ENCODE measurements around the gene IL21R.
A peak's percentile ranks its signal among the peaks of the same experiment; 100 is the strongest.
"Not testable (repeated sequence)": the region's sequence is repeated elsewhere in the genome, so short reads cannot be mapped to it uniquely, and the experiment has no call there.

The IL21R gene

GRCh38 chr16:27374804-27375425 lies 27.1 kb upstream of the IL21R start:
- peak; percentile 95 for DNase-seq (ENCODE audit: low read depth)

GRCh38 chr16:27377666-27378485 lies 24.1 kb upstream of the IL21R start:
- no peak for DNase-seq (ENCODE audit: low read depth)

GRCh38 chr16:27378871-27379481 lies 23.0 kb upstream of the IL21R start:
- no peak for DNase-seq (ENCODE audit: low read depth)

GRCh38 chr16:27379919-27380318 lies 22.1 kb upstream of the IL21R start:
- no peak for DNase-seq (ENCODE audit: low read depth)

DNA sequence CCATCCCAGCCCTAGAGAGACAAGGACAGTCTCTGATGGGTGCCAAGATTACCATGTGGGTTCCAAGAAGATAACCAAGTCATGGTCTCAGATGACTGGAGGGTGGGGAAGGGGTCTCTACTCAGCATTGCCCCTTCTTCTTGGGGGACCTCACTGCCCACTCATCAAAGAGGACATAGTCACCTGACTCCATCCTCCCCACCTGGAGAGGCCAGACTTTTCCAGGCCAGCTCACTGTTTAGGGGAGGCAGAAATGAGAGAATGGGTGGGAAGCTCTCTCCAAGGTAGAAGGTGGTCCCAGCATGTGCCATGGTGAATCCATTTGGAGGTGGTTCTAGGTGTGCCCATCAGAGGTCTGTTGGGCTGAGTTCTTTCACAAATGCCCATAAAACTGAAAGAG lies 20.7 kb upstream of the IL21R start:
- DNase-seq (ENCODE audit: low read depth): no peak

DNA sequence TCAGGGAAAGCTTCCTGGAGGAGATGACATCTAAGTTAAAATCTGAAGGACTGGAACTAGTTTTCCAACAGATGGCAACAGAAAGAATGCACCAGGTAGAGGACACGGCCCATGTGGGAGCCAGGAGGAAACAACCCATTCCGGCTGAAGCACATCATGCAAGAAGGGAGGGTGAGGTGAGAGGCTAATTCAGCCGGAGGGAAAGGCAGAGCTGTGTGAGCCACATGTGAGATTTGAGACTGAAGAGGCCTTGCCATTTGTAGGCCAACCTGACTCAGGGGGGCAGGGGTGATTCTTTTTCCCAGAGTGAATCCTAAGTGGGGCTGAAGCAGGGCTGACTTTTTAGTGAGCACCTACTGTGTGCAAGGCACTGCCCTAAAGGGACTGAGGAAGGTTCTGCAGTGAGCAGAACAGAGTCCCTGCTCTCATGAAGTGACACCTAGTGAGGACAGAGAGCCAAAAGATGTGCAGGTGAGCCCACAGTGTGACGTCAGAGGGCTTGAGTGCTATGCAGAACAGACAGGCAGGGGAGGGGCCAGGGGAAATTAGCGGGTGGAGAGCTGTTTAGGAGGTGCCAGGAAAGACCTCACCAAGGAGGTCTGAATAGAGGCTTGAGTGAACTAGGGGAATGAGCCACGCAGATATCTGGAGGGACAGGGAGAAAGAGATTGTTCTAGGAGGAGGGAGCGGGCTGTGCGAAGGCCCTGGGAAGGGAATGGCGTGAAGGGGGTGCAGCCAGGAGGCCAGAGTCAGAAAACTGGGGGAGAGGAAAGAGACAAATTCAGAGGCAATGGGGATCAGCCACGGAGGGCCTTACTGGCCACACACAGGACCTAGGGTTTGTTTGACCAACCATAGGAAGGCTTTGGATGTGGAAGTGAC lies 19.8 kb upstream of the IL21R start:
- DNase-seq (ENCODE audit: low read depth): no peak

DNA sequence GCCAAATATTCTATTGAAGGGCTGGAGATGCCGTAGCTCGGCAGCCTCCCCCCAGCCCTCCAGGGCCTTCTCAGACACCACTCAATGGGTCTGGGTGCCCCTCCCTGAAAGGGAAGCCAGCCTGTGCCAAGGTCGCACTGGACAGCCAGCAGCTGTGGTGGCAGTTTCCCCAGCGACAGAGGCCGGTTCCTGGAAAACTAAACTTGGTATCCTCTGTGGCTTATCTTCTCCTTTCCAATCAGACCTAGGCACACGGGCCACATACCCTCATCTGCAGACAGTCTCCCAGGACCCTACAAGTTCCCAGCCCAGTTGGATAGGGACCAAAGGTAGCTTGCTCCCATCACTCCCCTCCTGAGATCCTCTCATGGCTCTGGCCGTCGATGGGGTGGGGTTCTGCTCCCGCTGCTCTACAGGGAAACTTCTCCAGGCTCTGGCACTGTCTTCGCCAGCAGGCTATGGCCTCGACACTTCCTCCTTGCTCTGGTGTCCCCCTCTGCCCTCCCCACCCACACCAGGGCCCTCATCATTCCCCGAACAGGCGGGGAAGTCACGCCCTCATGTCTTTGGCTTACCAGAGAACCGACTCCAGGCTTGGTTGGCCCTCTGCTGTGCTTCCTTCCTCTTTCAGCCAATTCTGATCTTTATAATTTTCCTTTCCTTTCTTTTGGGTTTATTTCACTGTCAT lies 18.3 kb upstream of the IL21R start:
- DNase-seq (ENCODE audit: low read depth): peak; percentile 77

DNA sequence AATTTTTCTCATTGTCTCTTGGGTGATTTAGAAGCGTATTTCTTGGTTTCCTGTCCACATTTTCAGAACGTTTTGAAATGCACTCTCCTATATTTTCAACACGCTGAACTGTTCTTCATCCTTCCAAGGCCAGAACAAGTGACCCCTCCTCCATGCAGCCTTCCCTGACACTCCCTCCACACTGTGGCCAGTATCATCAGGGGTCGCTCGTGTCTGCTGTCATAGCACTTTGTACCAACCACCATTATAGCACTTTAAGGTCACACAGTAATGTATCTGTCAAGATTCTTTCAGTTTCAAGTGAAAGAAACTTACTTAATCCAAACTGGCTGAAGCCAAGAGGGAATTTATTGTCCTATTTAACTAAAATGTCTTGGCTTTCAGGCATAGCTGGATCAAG lies 17.5 kb upstream of the IL21R start:
- no peak for DNase-seq (ENCODE audit: low read depth)

DNA sequence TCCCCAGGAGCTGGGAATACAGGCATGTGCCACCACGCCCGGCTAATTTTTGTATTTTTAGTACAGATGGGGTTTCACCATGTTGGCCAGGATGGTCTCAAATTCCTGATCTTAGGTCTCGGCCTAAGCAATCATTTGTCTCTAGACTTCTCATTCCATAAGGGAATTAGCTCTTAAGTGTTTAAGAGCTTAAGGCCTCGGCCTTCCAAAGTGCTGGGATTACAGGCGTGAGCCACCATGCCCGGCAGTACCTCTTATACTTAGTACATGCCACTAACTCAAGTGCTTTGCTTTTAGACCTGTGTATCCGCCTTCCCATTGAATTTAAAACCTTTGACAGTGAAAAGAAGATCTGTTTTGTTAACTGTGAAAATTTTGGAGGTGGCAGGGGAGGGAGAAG lies 16.6 kb upstream of the IL21R start:
- DNase-seq (ENCODE audit: low read depth): no peak

DNA sequence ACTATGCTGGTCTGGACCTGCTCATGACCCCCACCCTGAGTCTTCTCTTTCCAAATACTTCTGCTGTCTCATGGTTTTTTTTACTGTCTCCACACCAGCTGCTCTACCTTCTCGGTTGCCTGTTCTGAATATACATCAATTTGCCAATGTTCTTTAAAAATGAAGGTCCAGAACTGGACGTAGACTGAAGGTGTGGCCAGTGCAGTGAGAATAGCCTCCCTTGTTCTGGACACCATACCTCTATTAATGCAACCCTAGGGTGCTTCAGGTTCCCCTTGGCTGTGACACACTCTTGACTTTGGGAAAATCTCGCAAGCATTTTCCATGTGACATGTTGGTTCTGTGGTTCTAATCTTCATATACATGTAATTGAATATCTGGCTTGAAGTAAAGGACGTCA lies 15.3 kb upstream of the IL21R start:
- DNase-seq (ENCODE audit: low read depth): no peak

GRCh38 chr16:27387724-27388123 lies 14.2 kb upstream of the IL21R start:
- DNase-seq (ENCODE audit: low read depth): no peak

DNA sequence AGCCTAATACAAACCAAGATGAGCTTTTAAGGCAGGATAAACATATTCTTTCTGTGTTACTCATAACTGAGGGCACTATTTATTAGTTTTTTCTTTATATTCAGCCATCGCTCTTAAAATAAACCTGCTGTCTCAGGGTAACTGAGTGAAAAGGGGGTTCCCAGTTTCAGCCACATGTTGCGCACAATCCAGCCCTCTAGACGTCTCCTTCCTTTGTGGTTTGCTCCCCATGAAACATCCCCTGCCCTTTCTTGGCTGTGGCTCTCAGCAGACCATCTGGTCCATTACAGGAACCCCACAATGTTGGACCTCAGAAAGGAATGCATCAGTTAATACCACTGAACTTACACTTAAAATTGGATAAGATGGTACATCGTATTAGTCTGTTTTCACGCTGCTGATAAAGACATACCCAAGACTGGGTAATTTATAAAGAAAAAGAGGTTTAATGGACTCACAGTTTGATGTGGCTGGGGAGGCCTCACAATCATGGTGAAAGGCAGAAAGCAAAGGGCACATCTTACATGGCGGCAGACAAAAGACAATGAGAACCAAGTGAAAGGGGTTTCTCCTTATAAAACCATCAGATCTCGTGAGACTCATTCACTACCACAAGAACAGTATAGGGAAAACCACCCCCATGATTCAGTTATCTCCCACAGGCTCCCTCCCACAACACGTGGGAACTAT lies 12.6 kb upstream of the IL21R start:
- no peak for DNase-seq (ENCODE audit: low read depth)

GRCh38 chr16:27390151-27390550 lies 11.8 kb upstream of the IL21R start:
- no peak for DNase-seq (ENCODE audit: low read depth)

DNA sequence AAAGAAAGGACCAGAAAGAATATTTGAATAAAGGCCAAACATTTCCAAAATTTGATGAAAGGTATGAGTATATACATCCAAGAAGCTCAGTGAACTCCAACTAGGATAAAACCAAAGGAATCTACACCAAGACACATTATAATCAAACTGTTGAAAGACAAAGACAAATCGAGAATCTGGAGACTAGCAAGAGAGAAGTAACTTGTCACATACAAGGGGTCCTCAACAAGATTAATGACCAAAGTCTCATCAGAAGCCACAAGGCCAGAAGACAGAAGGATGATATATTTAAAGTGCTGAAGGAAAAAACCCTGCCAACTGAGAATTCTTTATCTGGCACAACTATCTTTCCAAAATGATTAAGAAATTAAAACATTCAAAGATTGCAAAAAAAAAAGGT lies 9.3 kb upstream of the IL21R start:
- DNase-seq (ENCODE audit: low read depth): no peak

- no peak for DNase-seq (ENCODE audit: low read depth)
Measured at GRCh38 chr16:27394516-27394915, 7.5 kb upstream of the IL21R start.

DNA sequence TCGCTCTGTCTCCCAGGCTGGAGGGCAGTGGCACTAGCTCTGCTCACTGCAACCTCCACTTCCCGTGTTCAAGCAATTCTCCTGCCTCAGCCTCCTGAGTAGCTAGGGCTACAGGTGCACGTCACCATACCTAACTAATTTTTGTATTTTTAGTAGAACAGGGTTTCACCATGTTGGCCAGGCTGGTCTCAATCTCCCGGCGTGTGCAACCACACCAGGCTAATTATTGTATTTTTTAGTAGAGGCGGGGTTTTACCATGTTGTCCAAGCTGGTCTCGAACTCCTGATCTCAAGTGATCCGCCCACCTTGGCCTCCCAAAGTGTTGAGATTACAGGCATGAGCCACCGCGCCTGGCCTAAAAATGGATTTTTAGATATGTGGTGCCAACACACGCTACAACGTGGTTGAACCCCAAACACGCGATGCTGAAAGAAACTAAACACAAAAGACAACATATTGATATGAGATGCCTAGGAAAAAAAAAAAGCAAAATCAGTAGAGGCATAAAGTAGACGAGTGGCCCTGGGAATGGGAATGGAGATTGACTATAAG lies 3.6 kb upstream of the IL21R start:
- not testable (repeated sequence) for DNase-seq (ENCODE audit: low read depth)

- peak; percentile 58 for DNase-seq (ENCODE audit: low read depth)
Measured at GRCh38 chr16:27398894-27399853, 2.8 kb upstream of the IL21R start.

DNA sequence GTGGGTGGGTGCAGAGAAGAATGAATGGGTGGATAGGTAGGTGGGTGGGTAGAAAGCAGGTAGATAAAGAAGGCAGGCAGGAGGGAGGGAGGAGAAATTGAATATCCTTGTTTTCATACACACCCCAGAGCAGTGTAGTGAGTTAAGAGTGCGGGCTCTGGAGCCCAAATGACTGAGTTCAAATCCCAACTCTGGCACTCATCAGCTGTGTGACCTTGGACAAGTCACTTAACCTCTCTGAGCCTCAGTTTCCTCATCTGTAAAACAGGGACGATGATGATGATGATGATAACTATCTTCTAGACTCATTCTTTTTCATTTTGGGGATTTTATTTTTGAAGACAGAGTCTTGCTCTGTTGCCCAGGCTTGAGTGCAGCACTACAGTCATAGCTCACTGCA lies 2.0 kb upstream of the IL21R start:
- no peak for DNase-seq (ENCODE audit: low read depth)

GRCh38 chr16:27400751-27401620 lies 988 bp upstream of the IL21R start:
- no peak for DNase-seq (ENCODE audit: low read depth)
